Cardiac septum (tissue), 1 donor: Measurements from ENCODE around the gene VPS37B. TPM values are rescaled to one million over a fixed set of nuclear protein-coding genes. Genes with fewer than 3 reads are reported as not detected.
"Not testable (repeated sequence)": the region's sequence is repeated elsewhere in the genome, so short reads cannot be mapped to it uniquely, and the experiment has no call there.

Source experiments
- DNase-seq: peaks from one replicate; pipeline ENCODE4 v3.0.0-alpha.2; 2020; ENCODE audit warnings: low spot score
- intact Hi-C: fragments of 100-400 bp; cut with DNase I; formaldehyde crosslinking; loops from one replicate; pipeline ENCODE4 v1.14.0; 2022
- total RNA-seq: library from RNA; stranded (reverse); fragmentation: NEBNext Ultra II Directional; extraction: Animal tissue kit (Norgen Biotek cat#: 25700); gene quantifications from one replicate; pipeline ENCODE4 v1.2.1, GENCODE V29; 2021
- donor health status: DM: no; HTN: no; CAD: no.

Gene VPS37B
- total RNA-seq, 1 donor from 2014 or later = 16.8 TPM

DNA sequence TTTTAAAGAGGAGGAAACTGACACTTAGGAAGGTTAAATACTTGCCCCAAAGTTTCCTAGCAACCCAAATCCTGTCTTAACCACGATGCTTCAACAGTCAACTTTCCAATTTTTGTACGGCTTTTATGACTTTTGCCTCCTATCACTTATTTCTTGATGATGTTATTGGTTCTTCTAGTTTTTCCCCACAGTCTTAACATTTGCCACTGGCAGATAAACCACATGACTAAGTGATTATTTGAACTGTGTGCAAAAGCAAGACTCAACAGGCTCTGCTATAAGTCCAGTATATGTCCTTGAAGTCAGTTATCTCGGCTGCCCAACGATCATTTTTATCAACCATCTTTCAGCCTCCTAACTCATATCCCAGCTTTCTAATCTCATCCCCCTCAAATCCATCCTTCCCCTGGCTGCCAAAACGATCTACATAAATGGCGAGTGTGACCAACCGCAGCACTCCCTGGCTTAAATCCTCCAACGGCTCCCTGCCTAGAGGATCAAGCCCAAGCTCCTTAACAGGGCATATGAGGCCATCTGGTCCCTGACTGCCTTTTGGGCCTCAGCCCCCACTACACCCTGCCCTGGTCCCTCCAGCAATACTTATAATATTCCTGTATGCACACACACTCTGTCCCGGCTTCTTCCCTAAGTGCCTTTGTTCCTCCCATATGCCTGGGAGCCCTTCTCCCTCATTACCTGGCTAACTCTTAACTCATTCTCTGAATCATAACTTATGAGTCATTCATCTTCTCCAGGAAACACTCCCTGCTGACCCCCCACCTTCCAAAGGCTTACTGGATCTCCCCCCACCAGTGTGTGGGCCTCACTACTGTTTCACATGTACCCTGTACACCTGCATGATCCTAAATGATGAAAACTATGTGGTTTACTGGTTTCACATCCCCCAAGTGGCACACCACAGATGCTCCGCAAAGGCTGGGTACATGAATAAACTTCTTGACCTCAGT lies 8.8 kb downstream of the VPS37B start:
- no peak for DNase-seq
- intact Hi-C loops = no loop called here

DNA sequence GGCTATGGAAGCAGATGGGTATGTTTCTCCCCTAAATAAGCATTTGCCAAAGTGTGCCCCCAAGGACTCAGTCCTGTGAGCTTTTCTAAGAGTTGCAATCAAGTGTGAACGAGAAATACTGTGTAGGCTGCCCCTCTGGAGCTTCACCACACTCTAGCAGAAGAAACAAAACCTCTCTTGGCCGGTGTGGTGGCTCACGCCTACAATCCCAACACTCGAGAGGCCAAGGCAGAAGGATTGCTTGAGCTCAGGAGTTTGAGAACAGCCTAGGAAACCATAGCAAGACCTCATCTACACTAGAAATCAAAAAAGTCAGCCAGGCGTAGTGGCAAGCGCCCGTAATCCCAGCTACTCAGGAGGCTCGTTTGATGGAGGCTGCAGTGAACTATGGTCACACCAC lies 9.8 kb downstream of the VPS37B start:
- no peak for DNase-seq
- intact Hi-C loops = no loop called here

- no peak for DNase-seq
Observed at GRCh38 chr12:122884860-122885259, 11.1 kb downstream of the VPS37B start.

DNA sequence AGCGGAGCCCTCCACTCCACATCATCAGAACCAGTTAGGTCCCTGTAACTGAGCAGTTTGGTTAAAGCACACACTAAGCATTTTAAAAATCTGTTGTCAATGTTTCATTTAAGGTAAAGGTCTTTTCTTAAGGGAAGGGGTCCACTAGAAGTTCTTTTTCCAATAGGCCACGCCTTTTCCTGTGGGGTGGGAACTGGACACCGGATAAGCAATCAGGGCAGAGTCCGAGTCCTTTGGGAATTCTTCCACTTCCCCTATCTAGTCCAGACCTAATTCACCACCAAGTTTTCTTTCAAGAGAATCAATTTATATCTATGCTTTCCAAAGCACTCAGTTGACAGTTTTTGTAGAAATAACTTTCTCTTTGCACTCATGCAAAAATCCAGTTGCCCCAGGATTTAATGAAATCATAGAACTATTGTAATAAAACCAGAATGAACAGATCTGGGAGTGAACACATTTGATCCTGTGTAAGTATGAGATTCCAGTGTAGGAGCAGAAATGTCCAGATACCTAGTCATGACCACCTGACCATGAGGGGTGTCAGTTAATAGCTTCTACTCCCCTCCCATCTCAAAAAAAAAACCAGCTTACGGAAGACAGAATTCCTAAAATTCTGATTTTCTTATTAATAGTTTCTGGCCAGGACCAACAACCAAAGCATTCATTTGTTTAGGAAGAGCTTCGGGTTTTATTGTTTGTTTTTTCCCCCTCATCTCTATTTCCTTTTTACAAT lies 11.7 kb downstream of the VPS37B start:
- DNase-seq = no peak
- intact Hi-C loops = no loop called here

More at GRCh38 chr12:122884860-122885259, 11.1 kb downstream of the VPS37B start:
- intact Hi-C loops = no loop called here

DNA sequence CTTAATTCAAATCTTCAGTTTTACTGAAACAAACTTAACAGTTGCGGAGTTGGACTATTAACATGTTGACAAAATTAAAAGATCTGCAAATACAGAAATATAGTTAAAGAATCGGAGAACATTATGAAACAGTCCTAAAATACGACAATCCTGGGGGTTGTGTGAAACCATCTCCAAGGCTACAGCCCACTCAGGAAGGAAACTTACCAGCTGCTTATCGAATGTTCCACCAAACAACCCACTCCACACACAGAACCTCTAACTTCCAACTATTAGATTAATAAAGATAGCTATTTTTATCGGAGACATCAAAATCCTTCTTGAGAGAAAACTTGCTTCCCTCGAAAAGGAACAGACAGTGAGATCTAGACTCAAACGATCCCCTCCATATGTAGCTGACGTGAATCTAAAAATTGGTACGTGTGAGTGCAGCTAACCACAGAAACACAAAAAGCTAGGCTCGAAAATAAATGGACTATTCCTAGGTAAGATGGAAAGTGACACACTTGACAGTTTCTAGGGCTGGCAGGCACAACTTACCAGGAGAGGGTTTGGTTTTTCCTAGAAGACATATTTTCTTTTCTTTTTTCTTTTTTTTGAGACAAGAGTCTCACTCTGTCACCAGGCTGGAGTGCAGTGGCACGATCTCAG lies 12.9 kb downstream of the VPS37B start:
- intact Hi-C loops = no loop called here
- no peak for DNase-seq

DNA sequence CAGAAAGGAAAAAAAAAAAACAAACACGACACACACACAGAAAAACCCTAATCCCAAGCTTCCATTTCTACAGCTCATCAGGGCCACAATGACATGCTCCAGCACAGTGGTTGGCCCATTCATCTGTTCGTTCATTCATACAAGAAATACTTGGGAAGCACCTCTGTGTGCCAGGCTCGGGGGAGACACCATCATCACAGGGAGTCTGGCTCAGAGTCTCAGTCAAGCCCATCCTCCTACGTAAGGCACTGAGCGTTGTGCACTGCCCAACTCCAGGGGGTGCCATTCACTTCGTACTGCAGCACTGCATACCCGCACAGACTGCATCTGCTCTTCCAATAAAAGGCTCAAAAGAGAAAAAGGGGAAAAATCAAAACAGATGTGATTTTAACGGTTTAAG lies 15.3 kb downstream of the VPS37B start:
- intact Hi-C loops = no loop called here

DNA sequence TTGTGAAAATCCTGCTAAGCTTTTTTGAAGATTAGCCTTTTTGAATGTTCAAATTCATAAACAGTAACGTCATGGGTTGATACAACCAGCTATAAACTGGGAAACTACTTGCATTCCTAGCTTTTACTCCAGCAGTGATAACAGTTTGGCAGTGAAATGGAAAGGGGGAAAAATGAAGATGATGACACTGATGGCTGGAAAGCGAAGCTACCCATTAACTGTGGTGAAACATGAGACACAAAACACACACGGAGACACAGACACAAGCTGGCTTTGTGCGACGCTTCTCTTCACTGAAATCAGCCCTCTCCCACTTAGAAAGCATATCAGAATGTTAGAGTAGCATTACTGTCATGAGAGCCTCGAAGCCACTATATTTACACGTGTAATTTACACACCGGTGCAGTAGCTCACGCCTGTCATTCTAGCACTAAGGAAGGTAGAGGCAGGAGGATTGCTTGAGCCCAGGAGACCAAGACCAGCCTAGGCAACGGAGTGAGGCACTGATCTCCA lies 15.7 kb downstream of the VPS37B start:
- intact Hi-C loops = no loop called here
- no peak for DNase-seq

More for the DNA sequence above, 15.3 kb downstream of the VPS37B start:
- no peak for DNase-seq

DNA sequence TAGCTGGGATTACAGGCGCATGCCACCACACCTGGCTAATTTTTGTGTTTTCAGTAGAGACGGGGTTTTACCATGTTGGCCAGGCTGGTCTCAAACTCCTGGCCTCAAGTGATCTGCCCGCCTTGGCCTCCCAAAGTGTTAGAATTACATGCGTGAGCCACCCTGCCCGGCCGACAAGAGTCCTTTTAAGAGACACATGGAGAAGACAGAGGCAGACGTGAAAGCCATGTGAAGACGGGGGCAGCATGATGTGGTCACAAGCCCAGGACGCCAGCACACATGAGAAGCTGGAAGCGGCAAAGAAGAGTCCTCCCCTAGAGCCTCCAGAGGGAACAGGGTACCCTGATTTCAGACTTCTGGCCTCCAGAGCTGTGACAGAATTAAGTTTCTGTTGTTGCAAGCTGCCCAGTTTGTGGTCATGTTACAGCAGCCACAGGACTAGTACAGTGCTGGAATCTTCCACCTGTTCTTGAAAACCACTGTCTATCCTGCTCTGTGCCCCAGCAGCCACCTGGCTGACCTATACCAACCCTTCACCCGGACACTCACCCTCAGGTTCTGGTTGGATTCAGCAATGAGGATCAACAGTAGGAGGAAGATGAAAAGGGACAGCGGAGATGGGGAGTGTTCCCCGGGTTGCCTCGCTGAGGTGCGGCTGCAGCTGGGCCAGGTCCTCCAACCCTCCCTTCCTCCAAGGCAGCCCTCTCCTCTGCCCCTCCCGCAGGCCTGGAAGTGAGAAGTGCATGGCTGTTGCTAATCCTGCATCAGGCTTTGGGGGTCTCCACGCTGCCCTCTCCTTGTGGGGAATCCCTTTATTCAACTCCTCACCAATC lies 16.9 kb downstream of the VPS37B start:
- intact Hi-C loops = no loop called here
- DNase-seq = no peak

DNA sequence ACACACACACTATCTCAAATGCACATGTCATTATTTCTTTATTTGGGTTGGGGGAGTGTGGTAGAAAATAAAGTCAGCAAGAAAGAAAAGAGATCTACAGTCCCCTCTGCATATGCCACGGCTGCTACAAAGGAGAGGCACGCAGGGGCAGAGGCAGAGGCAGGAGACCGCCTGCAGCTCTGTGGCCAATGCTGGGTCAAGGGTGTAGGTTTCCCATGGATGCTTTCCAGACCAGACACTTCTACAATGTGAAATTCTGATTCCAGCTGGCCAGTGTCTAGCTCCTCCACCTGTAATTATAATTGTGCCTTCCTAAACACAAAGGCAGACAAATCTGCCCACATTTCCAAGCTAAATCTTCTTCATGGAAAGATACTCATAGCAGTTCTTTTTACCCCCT lies 19.2 kb downstream of the VPS37B start:
- no peak for DNase-seq
- intact Hi-C loops = no loop called here

GRCh38 chr12:122876281-122876680 lies 19.6 kb downstream of the VPS37B start:
- intact Hi-C loops = not testable (repeated sequence)

GRCh38 chr12:122875590-122876220 lies 20.2 kb downstream of the VPS37B start:
- intact Hi-C loops = no loop called here
- peak; percentile 71 for DNase-seq

More at GRCh38 chr12:122876281-122876680, 19.6 kb downstream of the VPS37B start:
- DNase-seq = not testable (repeated sequence)

DNA sequence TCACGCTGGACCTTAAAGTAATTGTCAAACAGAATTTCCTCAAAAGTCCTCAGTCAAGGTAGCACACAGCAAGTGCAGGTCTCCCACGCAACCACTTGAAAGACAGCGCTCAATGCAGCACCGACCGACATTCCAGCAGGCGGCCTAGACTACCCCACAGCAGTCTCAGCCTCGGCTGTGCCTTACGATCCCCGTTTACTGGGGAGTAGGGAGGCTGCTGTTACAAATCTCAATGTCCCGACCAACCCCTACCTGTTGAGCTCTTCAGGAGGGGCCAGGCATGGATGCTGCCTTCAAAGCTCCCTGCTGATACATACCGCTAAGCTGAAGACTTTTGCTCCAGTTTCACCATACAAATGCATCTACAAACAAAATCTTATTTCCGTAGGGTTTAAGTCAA lies 21.8 kb downstream of the VPS37B start:
- intact Hi-C loops = no loop called here
- DNase-seq = peak; percentile 56

GRCh38 chr12:122873540-122873939 lies 22.4 kb downstream of the VPS37B start:
- no peak for DNase-seq
- intact Hi-C loops = loop anchor here (2.0 kb wide), 1 partner anchor 15 kb away; no protein-coding TSS in a partner anchor

- intact Hi-C loops = loop anchor here (2.0 kb wide), 1 partner anchor 16 kb away; no protein-coding TSS in a partner anchor
- DNase-seq = no peak
Observed at GRCh38 chr12:122872815-122873361, 23.0 kb downstream of the VPS37B start.

- intact Hi-C loops = loop anchor here (2.0 kb wide), 1 partner anchor 17 kb away; no protein-coding TSS in a partner anchor
- peak; percentile 88 for DNase-seq
Observed at GRCh38 chr12:122871851-122872780, 23.8 kb downstream of the VPS37B start.

DNA sequence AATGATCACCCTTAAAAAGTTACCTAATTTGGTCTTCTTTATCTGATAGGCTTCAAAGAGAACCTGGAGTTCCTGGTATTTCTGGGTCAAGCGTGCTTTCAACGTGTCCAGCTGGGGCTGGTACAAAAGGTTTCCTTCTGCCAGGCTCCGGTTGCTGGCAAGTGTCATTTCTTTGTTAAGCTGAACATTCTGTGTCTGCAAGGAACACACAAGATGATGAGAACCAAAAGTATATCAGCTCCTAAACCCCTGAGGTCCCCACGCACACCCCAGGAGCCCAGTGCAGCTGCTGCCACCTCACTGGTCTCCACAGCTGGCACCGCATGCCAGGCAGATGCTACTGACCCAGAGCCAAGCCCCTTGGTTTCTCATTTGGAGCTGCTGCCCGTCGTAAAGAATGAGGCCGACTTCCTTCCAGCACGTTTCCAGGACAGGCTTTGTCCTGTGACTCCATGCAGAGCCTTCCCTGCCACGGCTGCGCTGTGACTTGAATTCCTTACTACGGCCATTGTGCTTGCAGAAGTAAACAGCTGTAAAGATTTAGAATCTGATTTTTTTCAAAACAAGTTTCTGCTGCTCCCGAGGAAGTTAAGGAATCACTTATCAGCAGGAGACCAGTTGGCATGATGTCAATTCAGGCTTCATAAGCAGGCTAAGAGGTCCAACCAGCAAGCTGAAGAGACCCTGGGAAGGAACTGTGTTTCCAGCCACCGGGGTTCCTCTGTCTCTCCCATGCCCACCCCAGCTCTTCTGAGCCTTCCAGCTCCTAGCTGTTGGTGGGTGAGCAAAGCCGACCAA lies 24.9 kb downstream of the VPS37B start:
- peak; percentile 81 for DNase-seq
- intact Hi-C loops = no loop called here
